ENCODE results near the gene LARP7.
"Not testable (repeated sequence)": the region's sequence is repeated elsewhere in the genome, so short reads cannot be mapped to it uniquely, and the experiment has no call there.

The LARP7 gene

GRCh38 chr4:112644595-112645535 is 7.9 kb downstream of the LARP7 start:
- peaks cover 26% of the 10 kb centered on the region for H3K36me3 ChIP-seq (replicated peaks)
- H3K27me3 ChIP-seq (ENCODE audit: low read depth); H3K4me3 ChIP-seq; DNase-seq (ENCODE audit: low spot score in 2 of 2); in situ Hi-C loops (cut with MboI; ENCODE audit: low sequenced_read_pairs); H3K9me3 ChIP-seq: not testable (repeated sequence)
- peaks cover 29% of the 10 kb centered on the region for H3K4me1 ChIP-seq

GRCh38 chr4:112645541-112646329 is 8.8 kb downstream of the LARP7 start:
- Histone ChIP-seq H3K4me1 (peaks cover 37% of the 10 kb centered on the region), H3K9me3 (no peaks in the 10 kb centered on the region), H3K27me3 (ENCODE audit: low read depth) (no peaks in the 10 kb centered on the region), H3K36me3 (replicated peaks) (peaks cover 26% of the 10 kb centered on the region), H3K4me3 (no peak overlapping the region)
- in situ Hi-C loops (cut with MboI; ENCODE audit: low sequenced_read_pairs) = no loop called here
- no peak for DNase-seq (ENCODE audit: low spot score in 2 of 2)

- in situ Hi-C loops (cut with MboI; ENCODE audit: low sequenced_read_pairs) = no loop called here
- H3K36me3 ChIP-seq (replicated peaks) = peaks cover 26% of the 10 kb centered on the region
Measured at GRCh38 chr4:112646632-112647537, 9.9 kb downstream of the LARP7 start.

GRCh38 chr4:112647785-112648184 is 10.8 kb downstream of the LARP7 start:
- in situ Hi-C loops (cut with MboI; ENCODE audit: low sequenced_read_pairs) = no loop called here
- peak; percentile 50 to 64 for DNase-seq (ENCODE audit: low spot score in 2 of 2)
- Histone ChIP-seq H3K4me1 (peaks cover 52% of the 10 kb centered on the region), H3K36me3 (replicated peaks) (peaks cover 26% of the 10 kb centered on the region), H3K27me3 (ENCODE audit: low read depth) (no peaks in the 10 kb centered on the region), H3K9me3 (no peaks in the 10 kb centered on the region), H3K4me3 (peak overlapping the region; percentile 16)

More at GRCh38 chr4:112646632-112647537, 9.9 kb downstream of the LARP7 start:
- Histone ChIP-seq H3K9me3 (no peaks in the 10 kb centered on the region), H3K27me3 (ENCODE audit: low read depth) (no peaks in the 10 kb centered on the region), H3K4me1 (peaks cover 47% of the 10 kb centered on the region), H3K4me3 (peak overlapping the region; percentile 16)
- no peak for DNase-seq (ENCODE audit: low spot score in 2 of 2)

GRCh38 chr4:112648263-112649054 is 11.5 kb downstream of the LARP7 start:
- in situ Hi-C loops (cut with MboI; ENCODE audit: low sequenced_read_pairs) = no loop called here
- Histone ChIP-seq H3K4me1 (peaks cover 51% of the 10 kb centered on the region), H3K9me3 (no peaks in the 10 kb centered on the region), H3K27me3 (ENCODE audit: low read depth) (no peaks in the 10 kb centered on the region), H3K4me3 (peak overlapping the region; percentile 16), H3K36me3 (replicated peaks) (peaks cover 24% of the 10 kb centered on the region)
- DNase-seq (ENCODE audit: low spot score in 2 of 2) = peak; percentile 50 to 99

GRCh38 chr4:112649055-112649408 is 12.1 kb downstream of the LARP7 start:
- peaks cover 27% of the 10 kb centered on the region for H3K36me3 ChIP-seq (replicated peaks)
- no peak overlapping the region for H3K4me3 ChIP-seq
- no peaks in the 10 kb centered on the region for H3K27me3 ChIP-seq (ENCODE audit: low read depth)
- DNase-seq (ENCODE audit: low spot score in 2 of 2) = no peak
- H3K9me3 ChIP-seq = no peaks in the 10 kb centered on the region
- peaks cover 51% of the 10 kb centered on the region for H3K4me1 ChIP-seq
- in situ Hi-C loops (cut with MboI; ENCODE audit: low sequenced_read_pairs) = no loop called here

GRCh38 chr4:112650332-112650731 is 13.4 kb downstream of the LARP7 start:
- Histone ChIP-seq H3K9me3 (no peaks in the 10 kb centered on the region), H3K4me3 (no peak overlapping the region), H3K4me1 (peaks cover 51% of the 10 kb centered on the region), H3K27me3 (ENCODE audit: low read depth) (no peaks in the 10 kb centered on the region), H3K36me3 (replicated peaks) (peaks cover 25% of the 10 kb centered on the region)
- in situ Hi-C loops (cut with MboI; ENCODE audit: low sequenced_read_pairs) = no loop called here
- DNase-seq (ENCODE audit: low spot score in 2 of 2) = peak in 1 of 2 experiments; percentile 18

GRCh38 chr4:112651641-112652040 is 14.7 kb downstream of the LARP7 start:
- Histone ChIP-seq H3K27me3 (ENCODE audit: low read depth) (no peaks in the 10 kb centered on the region), H3K4me1 (peaks cover 51% of the 10 kb centered on the region), H3K36me3 (replicated peaks) (peaks cover 26% of the 10 kb centered on the region), H3K9me3 (no peaks in the 10 kb centered on the region), H3K4me3 (no peak overlapping the region)
- in situ Hi-C loops (cut with MboI; ENCODE audit: low sequenced_read_pairs) = no loop called here
- DNase-seq (ENCODE audit: low spot score in 2 of 2) = peak in 1 of 2 experiments; percentile 93

- in situ Hi-C loops (cut with MboI; ENCODE audit: low sequenced_read_pairs) = no loop called here
- peak; percentile 40 to 91 for DNase-seq (ENCODE audit: low spot score in 2 of 2)
- Histone ChIP-seq H3K27me3 (ENCODE audit: low read depth) (no peaks in the 10 kb centered on the region), H3K36me3 (replicated peaks) (peaks cover 26% of the 10 kb centered on the region), H3K4me1 (peaks cover 51% of the 10 kb centered on the region), H3K9me3 (no peaks in the 10 kb centered on the region), H3K4me3 (no peak overlapping the region)
Measured at GRCh38 chr4:112652216-112652615, 15.3 kb downstream of the LARP7 start.

- H3K36me3 ChIP-seq (replicated peaks) = peaks cover 23% of the 10 kb centered on the region
- H3K9me3 ChIP-seq = no peaks in the 10 kb centered on the region
- in situ Hi-C loops (cut with MboI; ENCODE audit: low sequenced_read_pairs) = no loop called here
- H3K4me3 ChIP-seq = no peak overlapping the region
- peaks cover 24% of the 10 kb centered on the region for H3K4me1 ChIP-seq
- H3K27me3 ChIP-seq (ENCODE audit: low read depth) = no peaks in the 10 kb centered on the region
- DNase-seq (ENCODE audit: low spot score in 2 of 2) = no peak
Measured at GRCh38 chr4:112655270-112655669, 18.3 kb downstream of the LARP7 start.

- H3K27me3 ChIP-seq (ENCODE audit: low read depth); in situ Hi-C loops (cut with MboI; ENCODE audit: low sequenced_read_pairs); H3K9me3 ChIP-seq; DNase-seq (ENCODE audit: low spot score in 2 of 2); H3K4me3 ChIP-seq: not testable (repeated sequence)
- H3K36me3 ChIP-seq (replicated peaks) = peaks cover 23% of the 10 kb centered on the region
- H3K4me1 ChIP-seq = peaks cover 18% of the 10 kb centered on the region
Measured at GRCh38 chr4:112656115-112656514, 19.2 kb downstream of the LARP7 start.

GRCh38 chr4:112664611-112665010 is 27.7 kb downstream of the LARP7 start:
- no peaks in the 10 kb centered on the region for H3K9me3 ChIP-seq
- in situ Hi-C loops (cut with MboI; ENCODE audit: low sequenced_read_pairs) = no loop called here
- H3K4me3 ChIP-seq = no peak overlapping the region
- peaks cover 5% of the 10 kb centered on the region; the same call in 1 of the 2 replicates for H3K4me1 ChIP-seq
- DNase-seq (ENCODE audit: low spot score in 2 of 2) = no peak
- H3K27me3 ChIP-seq (ENCODE audit: low read depth) = no peaks in the 10 kb centered on the region
- H3K36me3 ChIP-seq (replicated peaks) = no peaks in the 10 kb centered on the region

All from HAP-1 (cell line).